NOMO-1 treated with DMSO at 0.1 percent for 48 hours (cell line): ENCODE results near the gene ZNF254.
"Not testable (repeated sequence)": the region's sequence is repeated elsewhere in the genome, so short reads cannot be mapped to it uniquely, and the experiment has no call there.

Source experiments
- DNase-seq: peaks from one replicate; lab custom pipeline; 2025; ENCODE audit not compliant: unreplicated experiment; lab: John Stamatoyannopoulos, UW

The ZNF254 gene

DNA sequence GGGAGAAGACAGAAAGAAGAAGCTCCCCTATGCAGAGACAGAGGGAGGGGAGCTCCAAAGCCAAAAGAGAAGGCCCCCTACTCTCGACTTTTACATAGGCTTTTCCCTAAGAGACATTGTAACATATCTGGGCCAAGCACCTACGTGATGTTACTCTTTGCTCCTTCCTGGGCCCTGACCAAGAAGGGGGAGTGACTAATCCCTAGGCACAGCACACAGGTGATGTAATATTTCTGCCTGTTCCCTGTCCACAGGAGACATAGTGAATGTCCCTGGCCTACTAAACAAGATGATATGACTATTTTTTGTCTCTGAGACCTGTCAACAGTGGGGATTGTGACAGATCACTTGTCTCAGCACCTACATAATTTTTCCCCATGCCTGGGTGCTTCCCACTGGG, 15.9 kb upstream of the ZNF254 start:
- no peak for DNase-seq

DNA sequence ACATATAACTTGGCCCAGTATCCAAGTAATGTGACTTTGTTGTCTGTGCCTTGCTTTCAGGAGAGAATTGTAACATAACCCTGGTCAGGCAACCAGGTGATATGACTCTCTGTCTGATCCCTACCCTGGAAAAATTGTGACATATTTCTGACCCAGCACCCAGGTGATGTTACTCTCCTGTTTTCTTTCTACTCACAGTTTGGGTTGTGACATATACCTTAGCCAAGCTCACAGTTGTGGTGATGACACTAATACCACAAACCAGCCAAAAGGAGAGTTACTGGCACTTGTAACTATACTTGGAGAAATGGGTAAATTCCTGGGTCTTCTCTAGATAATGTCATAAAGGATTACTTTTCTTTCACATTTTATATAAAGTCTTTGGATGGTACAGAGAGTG, 14.3 kb upstream of the ZNF254 start:
- no peak for DNase-seq

DNA sequence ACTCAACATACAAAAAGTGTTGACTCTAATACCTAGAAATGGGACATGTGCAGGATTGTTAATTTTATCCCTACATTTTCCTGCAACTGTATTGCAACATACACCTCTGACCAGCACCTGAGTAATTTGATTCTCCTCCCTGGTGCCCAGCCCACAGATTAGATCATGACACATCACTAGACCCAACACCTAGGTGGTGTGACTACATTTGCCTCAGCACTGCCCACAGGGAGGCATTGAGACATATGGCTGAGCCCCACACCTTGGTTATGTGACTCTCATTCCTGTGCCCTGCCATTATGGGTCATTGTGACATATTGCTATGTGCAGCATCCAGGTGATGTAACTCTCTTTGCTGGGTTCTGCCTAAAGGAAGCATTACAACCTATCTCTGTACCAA, 13.2 kb upstream of the ZNF254 start:
- no peak for DNase-seq

DNA sequence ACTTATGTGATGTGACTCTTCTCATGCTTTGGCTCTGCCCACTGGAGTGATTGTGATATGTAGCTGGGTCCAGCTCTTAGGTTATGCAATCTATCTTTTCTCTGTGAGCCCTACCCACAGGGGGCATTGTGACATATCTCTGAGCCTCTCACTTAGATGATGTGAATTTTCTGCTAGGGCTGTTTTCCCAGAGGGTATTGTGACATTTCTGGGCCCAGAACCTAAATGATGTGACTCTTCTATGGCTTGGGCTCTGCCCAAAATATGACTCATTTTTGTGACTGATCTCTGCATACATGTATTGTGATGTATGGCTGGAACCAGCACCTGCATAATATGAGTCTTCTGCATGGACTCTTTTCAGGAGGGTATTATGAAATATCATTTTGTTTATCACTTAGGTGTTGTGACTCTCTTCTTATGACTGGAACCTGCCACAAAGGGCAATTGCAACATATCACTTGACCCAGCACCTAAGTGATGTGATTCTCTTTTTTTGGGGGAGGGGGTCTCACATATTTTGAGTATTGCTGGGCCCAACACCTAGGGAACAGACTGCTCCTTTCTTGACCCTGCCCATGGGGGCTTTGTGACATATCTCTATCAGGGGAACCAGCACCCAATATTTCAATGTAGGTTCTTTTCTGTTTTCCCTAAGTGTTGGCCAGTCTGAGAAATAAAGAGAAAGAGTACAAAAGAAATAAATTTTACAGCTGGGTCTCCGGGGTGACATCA, 12.1 kb upstream of the ZNF254 start:
- DNase-seq, result no peak

DNA sequence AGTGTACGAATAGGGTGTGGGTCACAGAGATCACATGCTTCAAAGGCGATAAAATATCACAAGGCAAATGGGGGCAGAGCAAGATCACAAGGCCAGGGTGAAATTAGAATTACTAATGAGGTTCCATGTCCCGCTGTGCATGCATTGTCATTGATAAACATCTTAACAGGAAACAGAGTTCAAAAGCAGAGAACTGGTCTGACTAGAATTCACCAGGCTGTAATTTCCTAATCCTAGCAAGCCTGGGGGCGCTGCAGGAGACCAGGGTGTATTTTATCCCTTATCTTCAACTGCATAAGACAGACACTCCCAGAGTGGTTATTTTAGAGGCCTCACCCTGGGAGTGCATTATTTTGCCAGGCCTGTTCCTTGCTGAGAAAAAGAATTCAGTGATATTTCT, 11.5 kb upstream of the ZNF254 start:
- not testable (repeated sequence) for DNase-seq

DNA sequence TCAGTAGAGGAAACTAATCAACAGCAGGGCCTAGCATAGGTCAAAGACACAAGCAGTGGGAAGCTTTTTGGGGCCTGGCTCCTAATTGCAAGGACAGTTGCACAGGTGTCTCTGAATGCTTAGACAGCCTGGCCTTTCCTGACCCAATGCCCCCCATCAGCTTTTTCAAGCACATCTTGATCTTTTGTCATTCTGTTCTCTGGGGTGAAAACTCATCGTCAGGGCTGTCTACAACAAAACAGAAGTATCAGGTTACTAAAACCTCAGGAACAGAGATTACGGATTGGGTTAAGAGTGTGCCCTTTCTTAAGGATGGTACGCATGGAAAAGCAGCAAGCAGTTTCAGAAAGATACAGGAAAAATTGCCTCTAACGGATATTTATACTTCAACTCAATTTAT, 8.3 kb upstream of the ZNF254 start:
- no peak for DNase-seq

DNA sequence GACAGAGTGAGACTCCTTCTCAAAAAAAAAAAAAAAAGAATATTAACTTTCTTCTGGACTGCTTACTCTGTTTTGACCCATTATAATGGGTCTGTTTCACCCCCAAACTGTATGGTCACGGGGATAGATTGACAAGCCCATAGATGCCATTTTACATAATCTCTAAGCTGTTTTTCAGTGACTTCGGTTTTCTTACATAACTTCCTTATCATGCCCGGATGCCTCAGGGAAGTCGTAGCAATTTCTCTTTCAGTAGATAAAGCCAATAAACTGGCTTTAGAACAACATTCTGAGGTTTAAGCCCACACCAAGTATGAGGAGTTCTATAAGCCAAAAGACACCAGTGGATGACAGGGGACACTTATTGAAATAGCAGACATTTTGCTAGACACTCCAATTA, 5.9 kb upstream of the ZNF254 start:
- no peak for DNase-seq

DNA sequence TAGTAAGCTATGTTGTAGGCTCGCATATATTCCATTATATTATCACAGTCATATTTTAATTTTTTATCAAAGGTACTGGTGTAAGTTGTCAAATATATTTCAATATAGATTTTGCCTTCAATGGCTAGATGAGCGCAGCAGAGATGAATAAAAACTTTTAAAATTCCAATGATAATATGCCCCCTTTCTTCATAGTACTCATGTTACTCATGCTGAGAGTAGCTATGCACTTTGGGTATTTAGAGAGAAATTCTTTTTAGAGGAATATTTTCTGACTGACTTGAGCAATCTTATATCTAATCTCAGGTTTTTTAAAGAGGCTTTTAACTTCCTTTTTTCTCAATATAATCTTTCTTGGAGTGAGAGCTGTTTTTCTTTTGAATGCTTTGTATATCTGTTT, 11.4 kb downstream of the ZNF254 start:
- DNase-seq, result no peak

DNA sequence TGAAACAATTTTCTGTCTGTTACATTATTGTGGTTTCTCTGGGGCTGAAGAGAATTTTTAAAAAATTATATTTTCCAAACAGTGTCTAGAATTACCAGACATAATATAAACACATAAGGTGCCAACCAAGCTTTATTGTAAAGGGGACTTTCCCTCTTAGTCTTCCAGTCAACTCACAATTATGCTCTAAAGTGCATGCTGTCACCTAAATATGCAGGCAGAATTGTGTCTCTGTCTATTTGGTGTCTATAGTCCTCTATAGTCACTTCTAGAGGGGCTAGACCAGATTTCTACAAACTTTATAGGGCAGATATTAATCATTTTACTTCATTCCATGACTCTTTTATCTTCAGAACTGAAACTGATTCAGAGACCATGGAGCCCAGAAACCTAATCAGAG, 12.8 kb downstream of the ZNF254 start:
- DNase-seq, result no peak

DNA sequence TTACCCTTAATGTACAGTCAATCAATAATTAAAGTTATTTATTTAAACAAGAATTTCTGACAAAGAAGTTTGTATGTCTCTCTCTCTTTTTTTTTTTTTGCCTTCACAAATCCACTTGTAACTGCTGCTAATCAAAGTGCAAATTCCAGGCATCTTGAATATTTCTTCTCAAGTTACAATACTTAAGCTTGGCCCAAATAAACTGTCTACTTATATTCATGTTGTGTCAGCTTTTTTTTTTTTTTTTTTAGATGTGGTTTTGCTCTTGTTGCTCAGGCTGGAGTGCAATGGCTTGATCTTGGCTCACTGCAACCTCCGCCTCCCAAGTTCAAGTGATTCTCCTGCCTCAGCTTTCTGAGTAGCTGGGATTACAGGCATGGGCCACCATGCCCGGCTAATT, 13.6 kb downstream of the ZNF254 start:
- DNase-seq, result not testable (repeated sequence)

DNA sequence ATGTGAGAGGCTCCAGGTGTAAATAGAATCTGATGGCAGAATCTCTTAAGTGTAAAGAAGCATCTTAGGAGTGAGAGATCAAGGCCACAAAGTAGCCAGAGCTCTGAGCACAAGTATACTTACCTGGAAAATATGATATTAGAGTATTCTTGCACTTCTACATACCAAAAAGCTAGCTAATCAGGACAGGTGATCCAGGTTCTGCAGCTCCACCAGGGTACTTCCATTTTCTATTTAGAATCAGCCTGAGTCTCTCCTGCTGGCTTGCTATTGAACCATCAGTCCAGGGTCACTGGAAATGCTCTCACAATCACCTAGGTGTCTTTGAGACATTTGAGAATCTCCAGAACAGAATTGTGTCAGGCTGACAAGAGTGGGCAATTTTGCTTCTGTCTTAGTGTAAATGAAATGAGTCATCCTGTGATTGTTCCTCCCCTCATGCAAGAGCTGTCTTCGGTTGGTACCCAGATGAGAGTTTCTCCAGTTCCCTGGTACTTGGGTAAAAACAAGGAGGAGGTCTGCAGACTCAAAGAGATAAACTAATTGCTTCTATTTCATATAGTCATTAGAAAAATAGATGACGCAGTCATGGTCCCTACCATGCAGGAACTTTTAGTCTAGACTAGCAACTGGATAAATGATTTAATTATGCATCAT, 14.6 kb downstream of the ZNF254 start:
- no peak for DNase-seq

DNA sequence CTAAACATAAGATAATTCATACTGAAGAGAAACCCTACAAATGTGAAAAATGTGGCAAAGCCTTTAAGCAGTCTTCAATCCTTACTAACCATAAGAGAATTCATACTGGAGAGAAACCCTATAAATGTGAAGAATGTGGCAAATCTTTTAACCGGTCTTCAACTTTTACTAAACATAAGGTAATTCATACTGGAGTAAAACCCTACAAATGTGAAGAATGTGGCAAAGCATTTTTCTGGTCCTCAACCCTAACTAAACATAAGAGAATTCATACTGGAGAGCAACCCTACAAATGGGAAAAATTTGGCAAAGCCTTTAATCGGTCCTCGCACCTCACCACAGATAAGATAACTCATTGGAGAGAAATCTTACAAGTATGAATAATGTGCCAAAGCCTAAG, 40.6 kb downstream of the ZNF254 start:
- no peak for DNase-seq

DNA sequence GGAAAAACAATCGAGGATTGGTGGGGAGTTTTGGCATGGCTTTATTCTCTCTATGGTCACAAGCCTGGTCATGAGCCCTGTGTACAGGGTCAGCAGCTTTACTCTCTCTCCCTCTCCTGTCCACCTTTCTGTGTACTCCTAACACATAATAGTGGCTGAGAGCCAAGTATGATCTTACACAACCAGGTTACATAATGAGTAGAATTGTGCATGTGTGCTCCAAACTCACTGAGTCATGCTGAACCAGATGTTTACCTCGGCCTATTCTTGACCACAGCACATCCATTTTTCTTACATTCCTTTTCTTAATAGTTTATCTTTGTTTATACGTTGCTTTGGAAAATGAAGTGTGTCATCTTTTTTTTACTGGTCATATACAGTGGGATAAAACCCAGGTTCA, 53.1 kb downstream of the ZNF254 start:
- DNase-seq, result no peak

DNA sequence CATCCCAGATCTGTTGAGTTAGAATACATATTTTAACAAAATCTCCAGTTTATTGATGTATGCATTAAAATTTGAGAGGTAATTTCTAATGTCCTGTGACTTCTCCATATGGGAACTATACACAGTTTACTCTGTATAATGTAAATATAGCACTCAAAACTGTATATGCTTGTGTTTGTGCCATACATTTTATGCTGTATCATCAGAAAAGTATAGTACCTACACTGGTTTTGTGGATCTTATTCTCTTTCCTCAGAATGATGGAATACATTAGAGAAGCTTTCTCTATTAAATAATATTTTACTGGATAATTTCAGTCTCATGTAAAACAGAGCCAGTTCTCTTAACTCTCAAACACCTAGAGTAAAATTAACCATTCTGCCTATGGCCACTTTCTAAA, 53.6 kb downstream of the ZNF254 start:
- DNase-seq, result no peak

DNA sequence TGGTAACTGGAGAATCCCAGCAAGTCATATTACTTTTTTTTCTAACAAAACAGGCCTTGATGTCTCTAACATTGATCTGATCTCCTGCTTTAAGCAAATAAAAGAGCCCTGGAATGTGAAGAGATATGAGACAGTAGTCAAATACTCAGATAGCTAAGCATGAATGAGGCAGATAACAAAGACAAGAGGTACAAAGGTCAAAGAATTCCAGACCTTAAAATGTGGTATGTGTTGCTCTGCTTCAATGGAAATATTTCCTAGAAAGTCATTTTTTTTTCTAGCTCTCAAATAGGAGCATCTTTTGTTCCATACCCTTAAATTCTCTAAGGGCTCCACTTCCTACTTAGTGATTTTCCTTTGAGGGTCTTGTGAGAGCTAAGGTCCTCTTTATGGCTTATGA, 54.6 kb downstream of the ZNF254 start:
- DNase-seq, result no peak

DNA sequence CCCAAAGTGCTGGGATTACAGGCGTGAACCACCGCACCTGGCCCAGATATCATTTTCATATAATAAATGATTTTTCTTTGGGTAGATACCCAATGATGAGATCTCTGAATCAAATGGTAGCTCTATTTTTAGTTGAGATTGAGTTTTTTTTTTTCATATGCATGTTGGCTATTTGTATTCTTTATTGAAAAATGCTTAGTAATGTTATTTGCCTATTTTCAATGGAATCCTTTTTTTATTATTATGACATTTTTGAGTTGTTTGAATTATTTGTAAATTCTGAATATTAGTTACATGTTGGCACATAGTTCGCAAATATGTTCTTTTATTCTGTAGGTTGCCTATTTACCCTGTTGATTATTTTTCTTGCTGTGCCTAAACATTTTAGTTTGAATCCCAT, 55.8 kb downstream of the ZNF254 start:
- DNase-seq, result no peak

DNA sequence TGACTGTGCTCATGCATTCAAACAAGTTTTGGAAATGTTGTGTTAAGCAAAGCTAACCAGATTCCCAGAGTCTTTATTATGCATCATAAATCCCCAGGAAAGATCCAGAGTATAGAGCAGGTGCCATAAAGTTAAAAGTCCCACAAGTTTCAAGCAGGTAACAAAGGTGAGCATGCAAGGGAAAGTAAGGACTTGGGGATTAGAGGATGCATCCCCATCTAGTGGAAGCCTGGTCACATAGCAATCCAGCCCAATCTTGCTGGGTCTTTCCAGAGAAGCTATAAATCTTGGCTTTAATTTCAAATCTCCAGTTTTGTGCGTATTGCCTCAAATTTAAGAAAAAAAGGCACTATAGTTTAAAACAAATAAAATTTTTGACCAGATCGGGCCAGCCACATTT, 72.7 kb downstream of the ZNF254 start:
- no peak for DNase-seq

DNA sequence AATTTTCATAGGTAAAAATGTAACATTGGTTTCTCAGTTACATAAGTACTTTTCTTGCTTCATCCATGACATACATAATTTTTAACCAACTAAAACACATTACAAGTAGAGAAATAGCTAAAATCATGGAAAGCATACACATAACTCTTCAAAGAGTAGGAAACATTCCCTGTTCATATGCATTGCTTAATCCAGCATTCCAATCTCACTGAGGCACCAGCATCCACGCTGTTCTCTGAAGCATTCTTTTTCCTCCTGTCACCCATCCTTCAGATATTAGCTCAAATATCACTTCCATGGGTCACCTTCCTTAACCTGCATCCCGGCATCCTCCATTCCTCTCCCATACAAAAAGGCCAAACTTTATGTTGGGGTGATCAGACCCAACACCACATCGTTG, 79.1 kb downstream of the ZNF254 start:
- DNase-seq, result no peak

DNA sequence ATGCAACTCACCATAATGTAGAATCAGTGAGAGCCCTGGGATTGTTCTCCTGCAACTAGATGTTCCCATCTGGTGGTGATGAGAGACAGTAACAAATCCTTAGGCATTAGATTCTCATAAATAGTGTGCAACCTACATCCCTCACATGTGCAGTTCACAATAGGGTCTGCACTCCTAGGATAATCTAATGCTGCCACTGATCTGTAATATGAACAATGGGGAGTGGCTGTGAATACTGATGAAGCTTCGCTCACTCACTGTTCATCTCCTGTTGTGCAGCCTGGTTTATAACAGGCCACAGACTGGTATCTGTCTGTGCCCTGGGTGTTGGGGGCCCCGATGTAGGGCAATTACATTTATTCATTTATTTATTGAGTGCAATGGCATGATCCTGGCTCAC, 86.9 kb downstream of the ZNF254 start:
- no peak for DNase-seq

DNA sequence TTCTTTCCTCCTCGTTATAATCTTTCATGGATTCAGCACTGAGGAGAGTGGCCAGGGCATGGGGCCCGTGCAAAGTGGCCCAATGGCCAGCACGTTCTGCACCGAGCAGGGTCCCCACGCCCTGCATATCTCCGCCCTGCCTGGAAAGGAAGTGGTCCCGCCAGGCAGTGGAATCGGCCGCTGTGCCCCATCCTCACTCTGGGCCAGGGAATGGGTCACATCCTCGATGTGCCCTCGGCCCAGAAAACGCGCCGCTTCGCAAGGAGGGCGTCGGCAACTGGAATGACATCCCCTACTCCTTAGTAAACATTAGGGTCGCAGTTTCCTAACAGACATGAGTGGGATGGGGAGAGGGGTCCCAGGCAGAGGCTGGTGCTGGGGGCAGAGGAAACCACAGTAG, 90.7 kb downstream of the ZNF254 start:
- DNase-seq, result no peak

DNA sequence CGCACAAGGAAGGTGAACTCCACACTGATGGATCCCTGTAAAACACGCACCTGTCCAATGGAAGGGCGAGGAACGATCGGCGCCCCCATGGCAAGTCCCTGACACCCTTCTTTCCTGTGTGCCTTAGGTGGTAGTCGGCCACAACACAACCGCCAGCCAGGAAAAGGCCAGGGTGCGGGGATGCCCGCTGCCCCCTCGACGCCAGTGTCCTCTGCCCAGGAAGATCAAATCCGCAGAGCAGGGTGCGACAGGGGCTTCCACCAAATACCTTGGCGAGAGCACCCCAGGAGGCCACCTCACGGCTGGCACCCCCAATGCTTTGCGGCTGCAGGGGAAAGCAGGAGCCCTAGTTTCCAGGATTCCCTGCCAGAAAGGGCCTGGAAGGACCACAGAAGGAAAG, 91.2 kb downstream of the ZNF254 start:
- no peak for DNase-seq
